ENCODE measurements around the gene TEAD4. TPM values are rescaled to one million over a fixed set of nuclear protein-coding genes. Genes with fewer than 3 reads are reported as not detected.

The TEAD4 gene
- total RNA-seq, 2 experiments from 2014 or later: not detected

GRCh38 chr12:3087758-3088650 is 128.8 kb downstream of the TEAD4 start:
- ChIA-PET CTCF (ENCODE audit: unreplicated experiment) (no interaction called here), POLR2A (no interaction called here)
- H3K4me3 ChIP-seq (ENCODE audit: low read depth, low read length, poor library complexity, severe bottlenecking): no peak overlapping the region
- no peaks in the 10 kb centered on the region for H4K20me1 ChIP-seq (ENCODE audit: insufficient read depth, low read length)
- H3K4me2 ChIP-seq (ENCODE audit: low read length): no peak overlapping the region
- TF ChIP-seq EZH2phosphoT487 (IDR thresholded peaks at IDR 0.05; ENCODE audit: borderline replicate concordance, low read depth, low read length): no peak
- TF ChIP-seq, protein P1, sequence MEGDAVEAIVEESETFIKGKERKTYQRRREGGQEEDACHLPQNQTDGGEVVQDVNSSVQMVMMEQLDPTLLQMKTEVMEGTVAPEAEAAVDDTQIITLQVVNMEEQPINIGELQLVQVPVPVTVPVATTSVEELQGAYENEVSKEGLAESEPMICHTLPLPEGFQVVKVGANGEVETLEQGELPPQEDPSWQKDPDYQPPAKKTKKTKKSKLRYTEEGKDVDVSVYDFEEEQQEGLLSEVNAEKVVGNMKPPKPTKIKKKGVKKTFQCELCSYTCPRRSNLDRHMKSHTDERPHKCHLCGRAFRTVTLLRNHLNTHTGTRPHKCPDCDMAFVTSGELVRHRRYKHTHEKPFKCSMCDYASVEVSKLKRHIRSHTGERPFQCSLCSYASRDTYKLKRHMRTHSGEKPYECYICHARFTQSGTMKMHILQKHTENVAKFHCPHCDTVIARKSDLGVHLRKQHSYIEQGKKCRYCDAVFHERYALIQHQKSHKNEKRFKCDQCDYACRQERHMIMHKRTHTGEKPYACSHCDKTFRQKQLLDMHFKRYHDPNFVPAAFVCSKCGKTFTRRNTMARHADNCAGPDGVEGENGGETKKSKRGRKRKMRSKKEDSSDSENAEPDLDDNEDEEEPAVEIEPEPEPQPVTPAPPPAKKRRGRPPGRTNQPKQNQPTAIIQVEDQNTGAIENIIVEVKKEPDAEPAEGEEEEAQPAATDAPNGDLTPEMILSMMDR (conservative IDR thresholded peaks at IDR 0.05; ENCODE audit: low read length): no peak
- no peaks in the 10 kb centered on the region for H3K79me2 ChIP-seq (ENCODE audit: insufficient read depth, low read depth, low read length)
- H3K9me3 ChIP-seq (ENCODE audit: low read length): no peaks in the 10 kb centered on the region
- H2AFZ ChIP-seq (ENCODE audit: low read length): no peak overlapping the region
- DNase-seq (ENCODE audit: low spot score): no peak
- no peak overlapping the region for H3K27ac ChIP-seq (ENCODE audit: low read depth, low read length, poor library complexity, severe bottlenecking)
- H3K4me1 ChIP-seq (ENCODE audit: insufficient read depth, low read length, poor library complexity, severe bottlenecking): no peaks in the 10 kb centered on the region
- no peaks in the 10 kb centered on the region for H3K36me3 ChIP-seq (ENCODE audit: insufficient read depth, low read length)
- H3K9me2 ChIP-seq (ENCODE audit: insufficient read depth, low read length): no peaks in the 10 kb centered on the region
- no TSS peak for BruUV-seq (replicated peaks)
- intact Hi-C loops (cut with micrococcal nuclease; ENCODE audit: unreplicated experiment): no loop called here

DNA sequence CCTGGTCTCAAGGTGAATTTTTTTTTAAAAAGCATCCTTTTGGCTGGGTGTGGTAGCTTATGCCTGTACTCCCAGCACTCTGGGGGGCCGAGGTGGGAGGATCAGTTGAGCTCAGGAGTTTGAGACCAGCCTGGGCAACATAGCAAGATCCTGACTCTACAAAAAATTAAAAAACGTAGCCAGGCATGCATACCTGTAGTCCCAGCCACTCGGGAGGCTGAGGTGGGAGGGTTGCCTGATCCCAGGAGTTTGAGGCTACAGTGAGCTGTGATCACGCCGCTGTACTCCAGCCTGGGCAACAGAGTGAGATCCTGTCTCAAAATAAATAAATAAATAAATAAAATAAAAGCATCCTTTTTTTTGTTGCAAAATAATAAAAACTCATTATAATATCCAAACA is 130.4 kb downstream of the TEAD4 start:
- BruUV-seq (replicated peaks): no TSS peak
- POLR2A ChIA-PET: no interaction called here
- Histone ChIP-seq H3K79me2 (ENCODE audit: insufficient read depth, low read depth, low read length) (no peaks in the 10 kb centered on the region), H3K36me3 (ENCODE audit: insufficient read depth, low read length) (no peaks in the 10 kb centered on the region), H3K4me1 (ENCODE audit: insufficient read depth, low read length, poor library complexity, severe bottlenecking) (no peaks in the 10 kb centered on the region), H3K27ac (ENCODE audit: low read depth, low read length, poor library complexity, severe bottlenecking) (no peak overlapping the region), H3K4me2 (ENCODE audit: low read length) (no peak overlapping the region), H2AFZ (ENCODE audit: low read length) (no peak overlapping the region), H3K4me3 (ENCODE audit: low read depth, low read length, poor library complexity, severe bottlenecking) (no peak overlapping the region), H3K9me3 (ENCODE audit: low read length) (no peaks in the 10 kb centered on the region), H3K9me2 (ENCODE audit: insufficient read depth, low read length) (no peaks in the 10 kb centered on the region), H4K20me1 (ENCODE audit: insufficient read depth, low read length) (no peaks in the 10 kb centered on the region)
- no peak for DNase-seq (ENCODE audit: low spot score)
- CTCF ChIA-PET (ENCODE audit: unreplicated experiment): no interaction called here
- intact Hi-C loops (cut with micrococcal nuclease; ENCODE audit: unreplicated experiment): no loop called here
- TF ChIP-seq, protein P1 (conservative IDR thresholded peaks at IDR 0.05; ENCODE audit: low read length): no peak
- TF ChIP-seq EZH2phosphoT487 (IDR thresholded peaks at IDR 0.05; ENCODE audit: borderline replicate concordance, low read depth, low read length): no peak

Small RNA genes within 50 kb of the gene (small RNA-seq; reads per million reads assigned to genes)
- not detected for gene RNU6-1315P

Other genes with a start within 250 kb of the TEAD4 start
- 70.3 and 86.7 TPM in 2 replicates for gene FKBP4, start 164.4 kb upstream of the TEAD4 start, total RNA-seq (2014; rRNA removed; shearing (Covaris generic))
- gene FKBP4, start 164.4 kb upstream of the TEAD4 start, total RNA-seq (2022): 110 and 131 TPM in 2 replicates
- 37.4 and 55.2 TPM in 2 replicates for gene ITFG2, start 146.7 kb upstream of the TEAD4 start, total RNA-seq (2014; rRNA removed; shearing (Covaris generic))
- gene ITFG2, start 146.7 kb upstream of the TEAD4 start, total RNA-seq (2022): 42.0 and 56.9 TPM in 2 replicates
- not detected in 2 replicates for gene NRIP2, start 124.4 kb upstream of the TEAD4 start, total RNA-seq (2014; rRNA removed; shearing (Covaris generic))
- not detected in 2 replicates for gene NRIP2, start 124.4 kb upstream of the TEAD4 start, total RNA-seq (2022)
- 0.25 TPM in 1 of 2 replicates, not detected in the other for gene TEX52, start 102.4 kb upstream of the TEAD4 start, total RNA-seq (2014; rRNA removed; shearing (Covaris generic))
- gene TEX52, start 102.4 kb upstream of the TEAD4 start, total RNA-seq (2022): 0.29 TPM in 1 of 2 replicates, not detected in the other
- gene FOXM1, start 82.2 kb upstream of the TEAD4 start, total RNA-seq (2014; rRNA removed; shearing (Covaris generic)): 91.7 and 109 TPM in 2 replicates
- gene FOXM1, start 82.2 kb upstream of the TEAD4 start, total RNA-seq (2022): 173 and 194 TPM in 2 replicates
- 35.4 and 48.3 TPM in 2 replicates for gene RHNO1, start 82.2 kb upstream of the TEAD4 start, total RNA-seq (2014; rRNA removed; shearing (Covaris generic))
- 69.8 and 70.6 TPM in 2 replicates for gene RHNO1, start 82.2 kb upstream of the TEAD4 start, total RNA-seq (2022)
- gene TULP3, start 68.5 kb upstream of the TEAD4 start, total RNA-seq (2014; rRNA removed; shearing (Covaris generic)): 6.9 and 10.7 TPM in 2 replicates
- gene TULP3, start 68.5 kb upstream of the TEAD4 start, total RNA-seq (2022): 9.5 and 11.0 TPM in 2 replicates
- gene TSPAN9, start 118.0 kb downstream of the TEAD4 start, total RNA-seq (2014; rRNA removed; shearing (Covaris generic)): 0.50 TPM in 1 of 2 replicates, not detected in the other
- 0.74 and 1.3 TPM in 2 replicates for gene TSPAN9, start 118.0 kb downstream of the TEAD4 start, total RNA-seq (2022)

Data from OCI-LY7 (cell line).